ENCODE data around the gene TPO. TPM values are rescaled to one million over a fixed set of nuclear protein-coding genes. Genes with fewer than 3 reads are reported as not detected.

The TPO gene
- total RNA-seq, 3 donors from 2014 or later: 1.3 to 5.7 (median 2.3) TPM

DNA sequence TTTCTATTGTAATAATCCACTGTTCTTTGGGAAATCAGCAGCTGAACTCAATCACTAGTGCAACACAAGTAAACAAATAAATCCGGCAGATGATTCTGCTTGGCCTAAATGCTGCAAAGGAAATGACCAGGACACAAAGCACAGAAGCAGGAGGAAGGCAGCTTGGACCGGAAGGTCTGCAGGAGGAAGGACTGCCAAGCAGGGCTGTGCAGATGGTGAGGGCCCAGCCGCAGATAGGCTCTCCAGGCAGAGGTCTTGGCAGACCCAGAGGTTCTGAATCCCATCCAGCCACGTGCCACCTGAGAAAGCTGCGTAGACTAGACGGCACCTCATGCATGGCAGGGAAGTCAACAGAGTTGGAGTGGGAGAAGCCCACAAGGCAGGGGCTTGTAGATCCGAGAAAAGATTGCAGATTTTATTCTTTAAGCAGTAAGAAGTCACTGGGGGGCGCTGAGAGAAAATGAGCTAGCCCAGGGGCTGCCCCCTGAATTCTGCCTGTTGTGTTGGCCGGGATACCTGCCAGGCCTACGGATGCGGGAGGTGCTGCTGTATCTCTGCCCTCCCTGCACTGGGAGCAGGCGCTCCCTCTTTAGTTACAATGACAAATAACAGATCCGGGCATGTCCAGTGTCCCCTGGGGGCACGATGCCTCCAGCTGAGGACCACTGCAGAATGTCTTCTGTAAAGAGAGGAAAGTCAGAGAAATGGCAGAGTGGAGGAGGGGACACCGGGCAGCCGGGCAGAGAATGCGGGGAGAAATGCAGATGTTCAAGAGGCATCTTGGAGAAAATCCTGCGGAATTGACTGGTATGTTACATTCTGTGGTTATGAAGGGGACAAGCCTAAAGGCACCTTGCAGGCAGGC lies 177.6 kb downstream of the TPO start:
- Histone ChIP-seq H3K9me3 (no peaks in the 10 kb centered on the region), H3K36me3 (ENCODE audit: low read depth) (no peaks in the 10 kb centered on the region), H3K4me1 (ENCODE audit: low read depth) (peaks cover 6% of the 10 kb centered on the region), H3K4me3 (no peak overlapping the region)
- TF ChIP-seq, protein P1, sequence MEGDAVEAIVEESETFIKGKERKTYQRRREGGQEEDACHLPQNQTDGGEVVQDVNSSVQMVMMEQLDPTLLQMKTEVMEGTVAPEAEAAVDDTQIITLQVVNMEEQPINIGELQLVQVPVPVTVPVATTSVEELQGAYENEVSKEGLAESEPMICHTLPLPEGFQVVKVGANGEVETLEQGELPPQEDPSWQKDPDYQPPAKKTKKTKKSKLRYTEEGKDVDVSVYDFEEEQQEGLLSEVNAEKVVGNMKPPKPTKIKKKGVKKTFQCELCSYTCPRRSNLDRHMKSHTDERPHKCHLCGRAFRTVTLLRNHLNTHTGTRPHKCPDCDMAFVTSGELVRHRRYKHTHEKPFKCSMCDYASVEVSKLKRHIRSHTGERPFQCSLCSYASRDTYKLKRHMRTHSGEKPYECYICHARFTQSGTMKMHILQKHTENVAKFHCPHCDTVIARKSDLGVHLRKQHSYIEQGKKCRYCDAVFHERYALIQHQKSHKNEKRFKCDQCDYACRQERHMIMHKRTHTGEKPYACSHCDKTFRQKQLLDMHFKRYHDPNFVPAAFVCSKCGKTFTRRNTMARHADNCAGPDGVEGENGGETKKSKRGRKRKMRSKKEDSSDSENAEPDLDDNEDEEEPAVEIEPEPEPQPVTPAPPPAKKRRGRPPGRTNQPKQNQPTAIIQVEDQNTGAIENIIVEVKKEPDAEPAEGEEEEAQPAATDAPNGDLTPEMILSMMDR (IDR thresholded peaks at IDR 0.05): no peak
- ATAC-seq (no peak), DNase-seq (no peak)
- intact Hi-C loops (cut with DNase I, micrococcal nuclease): loop anchor here (5.0 to 10.0 kb wide), 2 partner anchors 154 to 166 kb away; partner anchors contain the start of gene PXDN (in 1 of the 2)

DNA sequence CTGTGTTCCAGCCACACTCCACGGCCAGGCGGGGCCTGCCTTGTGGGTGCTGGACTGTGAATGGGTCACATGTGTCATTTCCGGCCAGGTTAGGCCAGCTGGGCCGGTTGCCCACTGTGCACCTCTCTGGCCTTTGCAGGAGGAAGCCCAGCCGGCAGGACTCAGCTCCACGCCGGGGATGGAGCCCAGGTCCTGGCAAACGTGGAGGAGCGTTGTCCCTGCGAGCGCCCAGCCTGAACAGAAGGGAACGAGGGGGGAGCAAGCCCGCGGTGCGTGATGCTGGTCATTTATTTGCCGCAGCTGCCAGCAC lies 178.2 kb downstream of the TPO start:
- TF ChIP-seq, protein P1 (IDR thresholded peaks at IDR 0.05): no peak
- ATAC-seq (no peak), DNase-seq (no peak)
- H3K36me3 ChIP-seq (ENCODE audit: low read depth): no peaks in the 10 kb centered on the region
- intact Hi-C loops (cut with DNase I, micrococcal nuclease): loop anchor here (5.0 to 10.0 kb wide), 2 partner anchors 153 to 166 kb away; partner anchors contain the start of gene PXDN (in 1 of the 2)
- H3K9me3 ChIP-seq: no peaks in the 10 kb centered on the region
- peaks cover 6% of the 10 kb centered on the region for H3K4me1 ChIP-seq (ENCODE audit: low read depth)
- no peak overlapping the region for H3K4me3 ChIP-seq

Measured in mucosa of descending colon (tissue), 3 donors.